Nephron (organoid): Measurements from ENCODE around the gene FKBP1B.
A peak's percentile ranks its signal among the peaks of the same experiment; 100 is the strongest.

Experiments used
- H3K27ac Mint-ChIP-seq, 3 experiments: 2 replicates each; pipeline ENCODE4 v1.8.0; 2020; ENCODE audit warnings: mixed read lengths in 3 of 3, mild to moderate bottlenecking in 2 of 3, moderate library complexity in 1 of 3
- H3K27me3 Mint-ChIP-seq: 2 replicates; pipeline ENCODE4 v1.8.0; 2021; ENCODE audit warnings: low read depth, mild to moderate bottlenecking, moderate library complexity, mixed read lengths
- H3K36me3 Mint-ChIP-seq: 2 replicates; pipeline ENCODE4 v1.8.0; 2020; ENCODE audit warnings: low read depth, mixed read lengths
- H3K4me1 Mint-ChIP-seq: 2 replicates; pipeline ENCODE4 v1.8.0; 2020; ENCODE audit warnings: mixed read lengths
- H3K4me3 Mint-ChIP-seq, 3 experiments: 2 replicates each; pipeline ENCODE4 v1.8.0; 2020; ENCODE audit warnings: mild to moderate bottlenecking in 3 of 3, mixed read lengths in 3 of 3, moderate library complexity in 2 of 3
- H3K9me3 Mint-ChIP-seq: 2 replicates; pipeline ENCODE4 v1.8.0; 2020; ENCODE audit warnings: mixed read lengths
- TF ChIP-seq, protein P1 (sequence below), 3 experiments: fragments of 200-600 bp; sonication (generic); IDR thresholded peaks; one replicate each; pipeline ENCODE4 v1.5.0; 2021; ENCODE audit warnings: antibody characterized with exemption in 3 of 3; ENCODE audit not compliant: unreplicated experiment in 3 of 3

The FKBP1B gene

DNA sequence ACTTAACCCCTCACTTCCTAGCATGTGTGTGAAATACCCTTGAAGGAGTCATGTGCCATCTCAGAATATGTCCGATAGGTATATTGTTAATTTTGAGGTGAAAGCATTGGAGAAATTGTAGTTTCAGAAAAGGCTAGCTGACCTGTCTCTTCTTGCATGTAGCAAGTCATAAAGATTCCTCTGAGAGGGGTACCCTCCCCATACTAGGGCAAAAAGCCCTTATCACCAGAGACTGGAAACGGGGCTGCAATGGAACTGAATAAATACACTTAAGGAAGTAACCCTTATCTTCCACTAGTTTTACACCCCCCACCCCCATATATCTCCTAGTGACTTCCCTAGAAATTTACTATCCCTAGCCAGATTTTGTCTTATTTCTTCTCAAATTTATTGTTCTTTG is 28.3 kb downstream of the FKBP1B start:
- H3K9me3 Mint-ChIP-seq: no peaks in the 10 kb centered on the region
- peak overlapping the region; percentile 93 to 98 (median 96) for H3K27ac Mint-ChIP-seq
- H3K36me3 Mint-ChIP-seq: peaks cover 41% of the 10 kb centered on the region
- peak overlapping the region; percentile 97 to 98 (median 97) for H3K4me3 Mint-ChIP-seq
- peaks cover 4% of the 10 kb centered on the region for H3K27me3 Mint-ChIP-seq
- H3K4me1 Mint-ChIP-seq: peaks cover 50% of the 10 kb centered on the region
- TF ChIP-seq, protein P1, sequence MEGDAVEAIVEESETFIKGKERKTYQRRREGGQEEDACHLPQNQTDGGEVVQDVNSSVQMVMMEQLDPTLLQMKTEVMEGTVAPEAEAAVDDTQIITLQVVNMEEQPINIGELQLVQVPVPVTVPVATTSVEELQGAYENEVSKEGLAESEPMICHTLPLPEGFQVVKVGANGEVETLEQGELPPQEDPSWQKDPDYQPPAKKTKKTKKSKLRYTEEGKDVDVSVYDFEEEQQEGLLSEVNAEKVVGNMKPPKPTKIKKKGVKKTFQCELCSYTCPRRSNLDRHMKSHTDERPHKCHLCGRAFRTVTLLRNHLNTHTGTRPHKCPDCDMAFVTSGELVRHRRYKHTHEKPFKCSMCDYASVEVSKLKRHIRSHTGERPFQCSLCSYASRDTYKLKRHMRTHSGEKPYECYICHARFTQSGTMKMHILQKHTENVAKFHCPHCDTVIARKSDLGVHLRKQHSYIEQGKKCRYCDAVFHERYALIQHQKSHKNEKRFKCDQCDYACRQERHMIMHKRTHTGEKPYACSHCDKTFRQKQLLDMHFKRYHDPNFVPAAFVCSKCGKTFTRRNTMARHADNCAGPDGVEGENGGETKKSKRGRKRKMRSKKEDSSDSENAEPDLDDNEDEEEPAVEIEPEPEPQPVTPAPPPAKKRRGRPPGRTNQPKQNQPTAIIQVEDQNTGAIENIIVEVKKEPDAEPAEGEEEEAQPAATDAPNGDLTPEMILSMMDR (IDR thresholded peaks at IDR 0.05; ENCODE audit: unreplicated experiment in 3 of 3): no peak

DNA sequence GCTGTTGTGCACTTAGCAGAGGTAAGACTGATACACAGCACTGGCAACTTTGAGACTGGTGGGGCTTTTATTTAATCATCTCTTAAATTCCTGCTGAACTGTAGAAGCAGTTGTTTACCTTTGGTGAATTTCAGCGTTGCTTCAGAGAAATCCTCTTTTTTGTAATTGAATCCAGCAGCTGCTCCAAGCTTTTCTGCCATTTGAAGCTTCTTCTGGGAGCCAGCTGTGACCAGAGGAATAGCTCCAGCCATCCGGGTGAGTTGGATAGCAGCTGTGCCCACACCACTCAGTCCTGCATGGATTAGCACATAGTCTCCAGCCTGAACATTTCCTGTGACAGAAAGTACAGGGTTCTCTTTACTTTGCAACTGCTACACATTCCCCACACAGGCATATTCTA is 31.2 kb downstream of the FKBP1B start:
- TF ChIP-seq, protein P1 (IDR thresholded peaks at IDR 0.05; ENCODE audit: unreplicated experiment in 3 of 3): no peak
- peaks cover 4% of the 10 kb centered on the region for H3K27me3 Mint-ChIP-seq
- H3K27ac Mint-ChIP-seq: peak overlapping the region; percentile 79 to 92 (median 86)
- H3K4me3 Mint-ChIP-seq: peak overlapping the region in 2 of 3 experiments; percentile 37 to 71
- peaks cover 51% of the 10 kb centered on the region for H3K4me1 Mint-ChIP-seq
- no peaks in the 10 kb centered on the region for H3K9me3 Mint-ChIP-seq
- peaks cover 36% of the 10 kb centered on the region for H3K36me3 Mint-ChIP-seq

DNA sequence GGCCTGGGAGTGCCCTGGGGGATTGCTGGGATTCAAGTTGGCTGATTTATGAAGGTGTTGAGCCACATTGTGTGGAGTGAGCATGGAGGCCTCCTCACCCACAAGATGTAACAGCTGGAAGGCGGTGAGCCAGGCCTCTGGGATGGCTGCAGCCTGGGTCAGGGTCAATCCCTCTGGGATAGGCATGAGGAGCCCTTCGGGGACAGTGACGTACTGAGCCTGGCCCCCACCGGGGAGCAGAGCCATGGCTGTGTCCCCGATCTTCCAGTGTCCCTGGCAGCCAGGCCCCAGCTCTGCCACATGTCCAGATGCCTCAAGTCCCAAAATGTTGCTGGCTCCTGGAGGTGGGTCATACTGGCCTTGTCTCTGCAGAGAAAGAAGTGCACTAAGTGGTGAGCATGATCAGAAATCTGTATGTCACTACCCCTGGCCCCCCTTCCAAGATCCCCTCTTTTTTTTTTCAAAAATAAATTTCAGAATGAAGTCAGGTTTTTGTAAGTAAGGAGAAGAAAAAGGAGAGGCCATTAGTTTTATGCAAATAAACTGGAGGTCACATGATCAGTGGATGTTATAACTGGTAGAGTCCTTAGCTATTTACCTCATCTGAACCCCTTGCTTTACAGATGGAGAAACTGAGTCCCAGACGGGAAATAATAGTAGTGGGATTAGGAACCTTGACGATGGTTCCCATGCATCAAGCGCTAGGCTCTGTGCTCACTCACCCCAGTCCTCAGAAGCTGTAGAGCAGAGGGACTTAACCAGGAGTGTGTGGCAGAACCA is 33.4 kb downstream of the FKBP1B start:
- no peaks in the 10 kb centered on the region for H3K9me3 Mint-ChIP-seq
- peaks cover 3% of the 10 kb centered on the region for H3K27me3 Mint-ChIP-seq
- H3K27ac Mint-ChIP-seq: peak overlapping the region; percentile 98 to 99 (median 99)

DNA sequence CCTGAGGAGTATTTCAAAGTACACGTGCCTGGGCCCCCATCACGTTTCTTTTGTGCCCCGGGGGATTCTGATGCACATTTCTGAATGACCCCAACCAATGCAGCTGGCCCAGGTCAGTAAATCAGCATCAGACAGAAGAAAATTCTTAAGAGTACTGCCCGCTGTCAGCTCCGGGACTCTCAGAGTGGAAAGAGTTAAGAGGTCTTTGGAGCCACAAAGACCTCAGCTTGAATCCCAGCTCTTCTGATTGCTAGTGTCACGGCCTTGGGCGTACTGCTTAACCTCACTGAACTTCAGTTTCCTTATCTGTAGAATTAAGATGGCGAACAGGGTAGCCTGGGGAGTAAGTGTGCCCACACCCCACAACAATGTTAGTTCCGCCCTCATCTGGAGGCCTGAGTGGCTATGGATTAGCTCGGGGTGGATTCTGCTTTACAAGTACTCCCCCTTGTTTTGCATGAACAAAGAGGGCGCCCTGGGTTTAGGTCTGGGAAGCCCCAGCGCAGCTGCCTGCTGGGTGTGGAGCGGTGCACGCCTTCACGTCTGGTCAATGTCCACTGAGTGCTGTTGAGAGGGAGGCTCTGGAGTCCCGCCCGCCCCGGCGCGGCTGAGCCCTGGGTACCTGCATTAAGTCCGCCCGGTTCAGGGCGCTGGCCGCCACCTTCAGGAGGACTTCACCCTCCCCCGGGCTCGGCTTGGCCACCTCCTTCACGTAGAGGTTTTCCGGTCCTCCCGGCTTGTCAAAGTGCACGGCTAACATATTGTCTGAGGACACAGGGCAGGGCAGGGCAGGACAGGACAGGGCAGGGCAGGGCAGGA is 34.2 kb downstream of the FKBP1B start:
- Mint-ChIP-seq H3K4me3 (peak overlapping the region; percentile 90 to 96 (median 93)), H3K36me3 (peaks cover 39% of the 10 kb centered on the region), H3K4me1 (peaks cover 35% of the 10 kb centered on the region), H3K27ac (peak overlapping the region; percentile 98 to 99 (median 99)), H3K9me3 (no peaks in the 10 kb centered on the region), H3K27me3 (no peaks in the 10 kb centered on the region)
- TF ChIP-seq, protein P1 (IDR thresholded peaks at IDR 0.05; ENCODE audit: unreplicated experiment in 3 of 3): no peak

More for the DNA sequence above, 33.4 kb downstream of the FKBP1B start:
- Mint-ChIP-seq H3K4me3 (peak overlapping the region; percentile 90 to 96 (median 93)), H3K4me1 (peaks cover 37% of the 10 kb centered on the region), H3K36me3 (peaks cover 36% of the 10 kb centered on the region)
- TF ChIP-seq, protein P1 (IDR thresholded peaks at IDR 0.05; ENCODE audit: unreplicated experiment in 3 of 3): no peak

DNA sequence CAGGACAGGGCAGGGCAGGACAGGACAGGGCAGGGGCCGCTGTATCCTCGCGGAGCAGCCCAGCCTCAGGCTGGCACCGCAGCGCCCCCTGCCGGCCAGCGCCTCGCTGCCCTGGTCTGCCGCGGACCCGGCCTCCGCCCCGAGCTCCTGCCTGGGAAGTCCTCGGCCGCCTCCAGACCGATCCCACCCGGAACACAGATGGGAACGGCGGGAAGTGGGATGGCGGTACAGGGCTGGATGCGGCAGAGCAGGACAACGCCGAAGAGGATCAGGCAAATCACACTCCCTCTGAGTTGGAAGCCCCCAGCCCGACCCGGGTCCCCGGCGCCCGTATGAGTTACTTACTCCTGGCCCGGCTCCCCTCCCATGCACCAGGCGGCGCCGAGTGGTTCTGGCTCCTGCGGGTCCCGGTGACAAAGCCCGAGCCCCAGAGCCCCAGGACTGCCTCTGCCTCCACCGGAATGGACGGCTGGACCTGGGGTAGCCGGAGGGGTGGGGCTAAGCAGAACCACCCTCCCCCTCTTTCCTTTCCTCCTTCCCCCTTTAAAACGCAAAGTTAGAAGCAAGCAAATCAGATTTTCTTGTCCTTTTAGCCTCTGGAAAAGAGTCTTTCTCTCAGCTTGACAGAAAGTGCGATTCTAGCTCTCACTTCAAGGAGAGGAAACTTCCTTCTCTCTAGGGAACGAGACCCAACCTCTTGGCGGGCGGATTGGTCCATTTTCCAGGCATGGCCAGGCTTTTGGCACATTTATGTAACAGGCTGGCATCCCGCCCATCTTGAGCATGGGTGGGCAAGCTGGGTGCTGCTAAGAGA is 35.1 kb downstream of the FKBP1B start, which contains the start of gene TP53I3:
Gene TP53I3 (minus strand): TSS at position 449 of the 814 bp plus-strand sequence. CDS start 508 bp downstream, outside the sequence.
- Mint-ChIP-seq H3K4me1 (peaks cover 35% of the 10 kb centered on the region), H3K36me3 (peaks cover 42% of the 10 kb centered on the region), H3K27ac (peak within 1 kb of the TSS; percentile 98 to 99 (median 99)), H3K27me3 (no peaks in the 10 kb centered on the region), H3K4me3 (peak within 1 kb of the TSS; percentile 90 to 96 (median 93)), H3K9me3 (no peaks in the 10 kb centered on the region)
- TF ChIP-seq, protein P1 (IDR thresholded peaks at IDR 0.05; ENCODE audit: unreplicated experiment in 3 of 3): peak; percentile 99
